Upper lobe of left lung (tissue), 6 donors: ENCODE data around the gene FANCM. TPM values are rescaled to one million over a fixed set of nuclear protein-coding genes. Genes with fewer than 3 reads are reported as not detected.

ENCODE experiments used
- ATAC-seq, 2 donors: fragments of 200-7000 bp; cut with Tn5 transposase; one replicate each; pipeline ENCODE4 v1.9.1; 2022; ENCODE audit warnings: mild to moderate bottlenecking in 2 of 2, moderate library complexity in 2 of 2; ENCODE audit not compliant: low FRiP score in 2 of 2
- DNase-seq, 2 donors: peaks; one replicate each; pipeline ENCODE4 v3.0.0-alpha.2; 2019 to 2020
- H3K27ac ChIP-seq, 4 donors: fragments of 200-600 bp; sonication (generic); one replicate each; pipeline ENCODE4 v1.5.1; 2016 to 2019
- H3K27me3 ChIP-seq, 4 donors: fragments of 200-600 bp; sonication (generic); one replicate each; pipeline ENCODE4 v1.5.1; 2017 to 2019
- H3K36me3 ChIP-seq, 4 donors: fragments of 200-600 bp; sonication (generic); one replicate each; pipeline ENCODE4 v1.5.1; 2016 to 2019
- H3K4me1 ChIP-seq, 4 donors: fragments of 200-600 bp; sonication (generic); one replicate each; pipeline ENCODE4 v1.5.1; 2018 to 2019
- H3K4me3 ChIP-seq, 4 donors: fragments of 200-600 bp; sonication (generic); one replicate each; pipeline ENCODE4 v1.5.1; 2017 to 2019; ENCODE audit warnings: mild to moderate bottlenecking in 2 of 4, moderate library complexity in 1 of 4
- H3K9me3 ChIP-seq, 4 donors: fragments of 200-600 bp; sonication (generic); one replicate each; pipeline ENCODE4 v1.5.1; 2018 to 2019
- CTCF ChIP-seq, 6 experiments: fragments of 450-650 bp in 4 of 6; fragments of 200-600 bp in 2 of 6; sonication (generic) in 2 of 6; IDR thresholded peaks; one replicate each; pipeline ENCODE4 v1.5.1; 2016 to 2019; ENCODE audit warnings: antibody characterized with exemption in 6 of 6
- EP300 ChIP-seq, 4 donors: sonication (generic); formaldehyde crosslinking; IDR thresholded peaks; one replicate each; pipeline ENCODE4 v1.5.1; 2017; ENCODE audit warnings: antibody characterized with exemption in 4 of 4, control low read depth in 2 of 4
- POLR2A ChIP-seq, 4 donors: fragments of 450-650 bp; IDR thresholded peaks; one replicate each; pipeline ENCODE4 v1.5.1; 2016 to 2017; ENCODE audit warnings: antibody characterized with exemption in 4 of 4, mild to moderate bottlenecking in 2 of 4
- POLR2AphosphoS5 ChIP-seq, 2 donors: sonication (generic); formaldehyde crosslinking; IDR thresholded peaks; one replicate each; pipeline ENCODE4 v1.5.1; 2017; ENCODE audit warnings: antibody characterized with exemption in 2 of 2
- WGBS, 2 donors: methylation state at CpG; one replicate each; pipeline ENCODE4 v1.1.5; 2017 to 2018; 5-methylcytosine and 5-hydroxymethylcytosine counted together
- total RNA-seq, 6 donors: library from RNA; depleted of rRNA in 4 of 6; stranded (reverse); fragments of >200 nt in 4 of 6; gene quantifications; one replicate each; pipeline versions ENCODE4 v1.1.0 to v1.2.1, GENCODE V29; 2016 to 2021
- donor health status: DM: no; HTN: no; CAD: no; lungs with moderate emphysema.
- donor health status: DM: no; HTN: yes; CAD: no; lungs with severe emphysema.

Gene FANCM
- total RNA-seq, 6 donors from 2014 or later, result 3.3 to 34.6 (median 4.6) TPM

- Histone ChIP-seq H3K9me3 (no peaks in the 10 kb centered on the region), H3K4me3 (no peak overlapping the region), H3K27me3 (no peaks in the 10 kb centered on the region), H3K27ac (no peak overlapping the region), H3K4me1 (peaks cover 0 to 4% (median 2%) of the 10 kb centered on the region in 4 donors), H3K36me3 (peaks cover 13 to 51% (median 19%) of the 10 kb centered on the region in 4 donors)
- ATAC-seq (no peak), DNase-seq (no peak)
- WGBS, 2 donors, result 91 to 93% methylated on average over 4 of the region's 4 CpGs
- TF ChIP-seq POLR2A (IDR thresholded peaks at IDR 0.05) (no peak), CTCF (IDR thresholded peaks at IDR 0.05) (no peak), POLR2AphosphoS5 (IDR thresholded peaks at IDR 0.05) (no peak), EP300 (IDR thresholded peaks at IDR 0.05) (no peak)
Observed at GRCh38 chr14:45095143-45095542, 40.6 kb upstream of the FANCM start.

- TF ChIP-seq POLR2AphosphoS5 (IDR thresholded peaks at IDR 0.05) (no peak), CTCF (IDR thresholded peaks at IDR 0.05) (no peak), EP300 (IDR thresholded peaks at IDR 0.05) (no peak), POLR2A (IDR thresholded peaks at IDR 0.05) (no peak)
- Histone ChIP-seq H3K27ac (no peak overlapping the region), H3K27me3 (no peaks in the 10 kb centered on the region), H3K9me3 (no peaks in the 10 kb centered on the region), H3K4me1 (peaks cover 0 to 4% (median 0%) of the 10 kb centered on the region in 4 donors), H3K36me3 (peaks cover 13 to 62% (median 21%) of the 10 kb centered on the region in 4 donors), H3K4me3 (no peak overlapping the region)
- WGBS, 2 donors, result 96 to 99% methylated on average over 4 of the region's 4 CpGs
- ATAC-seq, result no peak
- no peak for DNase-seq
Observed at GRCh38 chr14:45096218-45096617, 39.5 kb upstream of the FANCM start.

GRCh38 chr14:45103806-45104205 is 31.9 kb upstream of the FANCM start:
- ATAC-seq (no peak), DNase-seq (no peak)
- Histone ChIP-seq H3K4me1 (no peaks in the 10 kb centered on the region), H3K27ac (no peak overlapping the region), H3K36me3 (peaks cover 10 to 87% (median 14%) of the 10 kb centered on the region in 4 donors), H3K9me3 (no peaks in the 10 kb centered on the region), H3K27me3 (no peaks in the 10 kb centered on the region), H3K4me3 (no peak overlapping the region)
- TF ChIP-seq POLR2AphosphoS5 (IDR thresholded peaks at IDR 0.05), result no peak
- no peak for TF ChIP-seq CTCF (IDR thresholded peaks at IDR 0.05)
- TF ChIP-seq EP300 (IDR thresholded peaks at IDR 0.05), result no peak
- TF ChIP-seq POLR2A (IDR thresholded peaks at IDR 0.05), result no peak

- no peak for DNase-seq
- Histone ChIP-seq H3K27me3 (no peaks in the 10 kb centered on the region), H3K27ac (no peak overlapping the region), H3K9me3 (no peaks in the 10 kb centered on the region), H3K4me3 (no peak overlapping the region), H3K36me3 (peaks cover 11 to 85% (median 18%) of the 10 kb centered on the region in 4 donors), H3K4me1 (no peaks in the 10 kb centered on the region)
- TF ChIP-seq POLR2A (IDR thresholded peaks at IDR 0.05) (no peak), CTCF (IDR thresholded peaks at IDR 0.05) (no peak), POLR2AphosphoS5 (IDR thresholded peaks at IDR 0.05) (no peak), EP300 (IDR thresholded peaks at IDR 0.05) (no peak)
- 95 to 100% methylated on average over 1 of the region's 1 CpG for WGBS, 2 donors
- ATAC-seq, result no peak
Observed at GRCh38 chr14:45104561-45104960, 31.2 kb upstream of the FANCM start.
